Measurements from ENCODE around the gene CARD14. TPM values are rescaled to one million over a fixed set of nuclear protein-coding genes. Genes with fewer than 3 reads are reported as not detected.

Gene CARD14
- total RNA-seq, 1 experiment from 2014 or later, result not detected

DNA sequence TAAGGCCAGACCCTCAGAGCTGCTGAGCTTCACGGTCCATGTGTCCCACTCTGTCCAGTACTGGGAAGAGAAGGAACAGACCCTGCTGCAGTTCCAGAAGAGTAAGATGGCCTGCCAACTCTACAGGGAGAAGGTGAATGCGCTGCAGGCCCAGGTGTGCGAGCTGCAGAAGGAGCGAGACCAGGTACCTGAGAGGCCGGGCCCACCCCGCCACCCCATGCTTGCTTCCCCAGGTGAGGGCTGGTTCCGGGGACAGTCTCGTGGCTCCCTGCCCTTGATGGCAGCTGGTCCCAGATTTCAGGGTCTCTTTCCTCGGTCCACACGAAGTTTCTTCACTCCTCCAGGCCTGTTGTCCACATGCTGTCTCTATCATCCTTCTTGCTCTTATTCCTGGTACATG, 20.9 kb downstream of the CARD14 start:
- in situ Hi-C loops (cut with HindIII; ENCODE audit: low pct_unique_long_range_greater_than_20kb, low sequenced_read_pairs), result no loop called here
- no peak for DNase-seq (ENCODE audit: low read depth, low spot score)
- ATAC-seq, result no peak
- BruUV-seq (replicated peaks), result no TSS peak
- no peaks in the 10 kb centered on the region for H3K9me3 ChIP-seq (ENCODE audit: control insufficient read depth, insufficient read depth, low read depth, low read length)
- POLR2A ChIA-PET, result no interaction called here
- H3K27me3 ChIP-seq (ENCODE audit: control insufficient read depth, insufficient read depth, low read length), result no peaks in the 10 kb centered on the region
- intact Hi-C loops (cut with micrococcal nuclease; ENCODE audit: unreplicated experiment), result no loop called here
- H3K4me1 ChIP-seq (ENCODE audit: control insufficient read depth, insufficient read depth, low read length), result no peaks in the 10 kb centered on the region; the same call in 1 of the 2 replicates
- CTCF ChIA-PET, result no interaction called here
- no peaks in the 10 kb centered on the region for H3K36me3 ChIP-seq (ENCODE audit: control insufficient read depth, insufficient read depth, low read length)
- TF ChIP-seq, protein P1, sequence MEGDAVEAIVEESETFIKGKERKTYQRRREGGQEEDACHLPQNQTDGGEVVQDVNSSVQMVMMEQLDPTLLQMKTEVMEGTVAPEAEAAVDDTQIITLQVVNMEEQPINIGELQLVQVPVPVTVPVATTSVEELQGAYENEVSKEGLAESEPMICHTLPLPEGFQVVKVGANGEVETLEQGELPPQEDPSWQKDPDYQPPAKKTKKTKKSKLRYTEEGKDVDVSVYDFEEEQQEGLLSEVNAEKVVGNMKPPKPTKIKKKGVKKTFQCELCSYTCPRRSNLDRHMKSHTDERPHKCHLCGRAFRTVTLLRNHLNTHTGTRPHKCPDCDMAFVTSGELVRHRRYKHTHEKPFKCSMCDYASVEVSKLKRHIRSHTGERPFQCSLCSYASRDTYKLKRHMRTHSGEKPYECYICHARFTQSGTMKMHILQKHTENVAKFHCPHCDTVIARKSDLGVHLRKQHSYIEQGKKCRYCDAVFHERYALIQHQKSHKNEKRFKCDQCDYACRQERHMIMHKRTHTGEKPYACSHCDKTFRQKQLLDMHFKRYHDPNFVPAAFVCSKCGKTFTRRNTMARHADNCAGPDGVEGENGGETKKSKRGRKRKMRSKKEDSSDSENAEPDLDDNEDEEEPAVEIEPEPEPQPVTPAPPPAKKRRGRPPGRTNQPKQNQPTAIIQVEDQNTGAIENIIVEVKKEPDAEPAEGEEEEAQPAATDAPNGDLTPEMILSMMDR (IDR thresholded peaks at IDR 0.05), result no peak
- TF ChIP-seq TCF7L2 (IDR thresholded peaks at IDR 0.05; ENCODE audit: low read depth, low read length), result no peak
- TF ChIP-seq POLR2AphosphoS5 (IDR thresholded peaks at IDR 0.05; ENCODE audit: low read depth, low read length), result no peak
- TF ChIP-seq, protein P2, sequence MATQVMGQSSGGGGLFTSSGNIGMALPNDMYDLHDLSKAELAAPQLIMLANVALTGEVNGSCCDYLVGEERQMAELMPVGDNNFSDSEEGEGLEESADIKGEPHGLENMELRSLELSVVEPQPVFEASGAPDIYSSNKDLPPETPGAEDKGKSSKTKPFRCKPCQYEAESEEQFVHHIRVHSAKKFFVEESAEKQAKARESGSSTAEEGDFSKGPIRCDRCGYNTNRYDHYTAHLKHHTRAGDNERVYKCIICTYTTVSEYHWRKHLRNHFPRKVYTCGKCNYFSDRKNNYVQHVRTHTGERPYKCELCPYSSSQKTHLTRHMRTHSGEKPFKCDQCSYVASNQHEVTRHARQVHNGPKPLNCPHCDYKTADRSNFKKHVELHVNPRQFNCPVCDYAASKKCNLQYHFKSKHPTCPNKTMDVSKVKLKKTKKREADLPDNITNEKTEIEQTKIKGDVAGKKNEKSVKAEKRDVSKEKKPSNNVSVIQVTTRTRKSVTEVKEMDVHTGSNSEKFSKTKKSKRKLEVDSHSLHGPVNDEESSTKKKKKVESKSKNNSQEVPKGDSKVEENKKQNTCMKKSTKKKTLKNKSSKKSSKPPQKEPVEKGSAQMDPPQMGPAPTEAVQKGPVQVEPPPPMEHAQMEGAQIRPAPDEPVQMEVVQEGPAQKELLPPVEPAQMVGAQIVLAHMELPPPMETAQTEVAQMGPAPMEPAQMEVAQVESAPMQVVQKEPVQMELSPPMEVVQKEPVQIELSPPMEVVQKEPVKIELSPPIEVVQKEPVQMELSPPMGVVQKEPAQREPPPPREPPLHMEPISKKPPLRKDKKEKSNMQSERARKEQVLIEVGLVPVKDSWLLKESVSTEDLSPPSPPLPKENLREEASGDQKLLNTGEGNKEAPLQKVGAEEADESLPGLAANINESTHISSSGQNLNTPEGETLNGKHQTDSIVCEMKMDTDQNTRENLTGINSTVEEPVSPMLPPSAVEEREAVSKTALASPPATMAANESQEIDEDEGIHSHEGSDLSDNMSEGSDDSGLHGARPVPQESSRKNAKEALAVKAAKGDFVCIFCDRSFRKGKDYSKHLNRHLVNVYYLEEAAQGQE (IDR thresholded peaks at IDR 0.05; ENCODE audit: insufficient read depth in 1 of 2, low read depth in 2 of 2, low read length in 1 of 2), result no peak
- no peak for TF ChIP-seq SIN3A (IDR thresholded peaks at IDR 0.05; ENCODE audit: borderline replicate concordance, insufficient read depth, low read depth, low read length)
- H3K27ac ChIP-seq (ENCODE audit: low read length), result no peak overlapping the region
- no peak overlapping the region for H3K4me3 ChIP-seq (ENCODE audit: low read depth in 2 of 2, low read length in 2 of 2)

GRCh38 chr17:80191192-80191591, 21.4 kb downstream of the CARD14 start:
- no peak overlapping the region for H3K27ac ChIP-seq (ENCODE audit: low read length)
- ChIA-PET POLR2A (interaction anchor here (0.6 kb wide), 1 partner anchor 128 kb away, joined by 3 read pairs; no protein-coding TSS in a partner anchor), CTCF (no interaction called here)
- in situ Hi-C loops (cut with HindIII; ENCODE audit: low pct_unique_long_range_greater_than_20kb, low sequenced_read_pairs), result no loop called here
- no peak for ATAC-seq
- no TSS peak for BruUV-seq (replicated peaks)
- H3K9me3 ChIP-seq (ENCODE audit: control insufficient read depth, insufficient read depth, low read depth, low read length), result no peaks in the 10 kb centered on the region
- intact Hi-C loops (cut with micrococcal nuclease; ENCODE audit: unreplicated experiment), result no loop called here
- no peaks in the 10 kb centered on the region for H3K36me3 ChIP-seq (ENCODE audit: control insufficient read depth, insufficient read depth, low read length)
- DNase-seq (ENCODE audit: low read depth, low spot score), result no peak
- no peaks in the 10 kb centered on the region; the same call in 1 of the 2 replicates for H3K4me1 ChIP-seq (ENCODE audit: control insufficient read depth, insufficient read depth, low read length)
- no peaks in the 10 kb centered on the region for H3K27me3 ChIP-seq (ENCODE audit: control insufficient read depth, insufficient read depth, low read length)
- no peak for TF ChIP-seq TCF7L2 (IDR thresholded peaks at IDR 0.05; ENCODE audit: low read depth, low read length)
- TF ChIP-seq, protein P2 (IDR thresholded peaks at IDR 0.05; ENCODE audit: insufficient read depth in 1 of 2, low read depth in 2 of 2, low read length in 1 of 2), result peak in 1 of 2 experiments; percentile 17; a peak in 1 of 4 replicates
- H3K4me3 ChIP-seq (ENCODE audit: low read depth in 2 of 2, low read length in 2 of 2), result no peak overlapping the region
